A549 (cell line): Measurements from ENCODE around the gene GTF2A2. TPM values are rescaled to one million over a fixed set of nuclear protein-coding genes. Genes with fewer than 3 reads are reported as not detected.
A peak's percentile ranks its signal among the peaks of the same experiment; 100 is the strongest.

Experiments used
- ATAC-seq, 2 experiments: fragments of 200-7000 bp in 1 of 2; fragments of >200 bp in 1 of 2; cut with Nextera tagmentation in 1 of 2; cut with Tn5 transposase in 1 of 2; 3 replicates each; pipeline versions ENCODE4 v1.8.0 to v1.9.1; 2018 to 2020; ENCODE audit warnings: mild to moderate bottlenecking in 1 of 2, moderate library complexity in 1 of 2
- CTCF ChIA-PET: fragments of 300-600 bp; sonication (Branson Sonifier 250); formaldehyde crosslinking; extraction: SDS; loops from one replicate; lab custom pipeline; 2021; ENCODE audit warnings: antibody characterized with exemption, inconsistent platforms; lab: Yijun Ruan, JAX
- POLR2A ChIA-PET: fragments of 350-600 bp; formaldehyde crosslinking; extraction: SDS; loops from one replicate; lab custom pipeline; 2021; ENCODE audit warnings: antibody characterized with exemption, inconsistent platforms; lab: Yijun Ruan, JAX
- DNase-seq, 2 experiments: peaks; one replicate each; pipeline versions ENCODE4 v3.0.0 to v3.0.0-alpha.2; 2011 to 2016; ENCODE audit warnings: low read depth in 1 of 2, low spot score in 1 of 2
- FAIRE-seq: peaks from 2 replicates; lab custom pipeline; 2011; peaks lifted over from hg19 to GRCh38; lab: Jason Lieb, UNC
- H3K27ac ChIP-seq, 2 experiments: fragments of >200 bp; sonication (Bioruptor Twin); formaldehyde crosslinking; 3 replicates each; pipeline ENCODE4 v1.5.1; 2016 to 2017
- H3K4me1 ChIP-seq: fragments of >200 bp; sonication (Bioruptor Twin); formaldehyde crosslinking; 3 replicates; pipeline ENCODE4 v1.6.1; 2016
- H3K4me2 ChIP-seq: fragments of >200 bp; sonication (Bioruptor Twin); formaldehyde crosslinking; 3 replicates; pipeline ENCODE4 v1.6.1; 2016
- H3K4me3 ChIP-seq: fragments of >200 bp; sonication (Bioruptor Twin); formaldehyde crosslinking; 3 replicates; pipeline ENCODE4 v1.5.1; 2016
- H3K9me3 ChIP-seq: fragments of >200 bp; sonication (Bioruptor Twin); formaldehyde crosslinking; 3 replicates; pipeline ENCODE4 v1.6.1; 2016
- CBX2 ChIP-seq: fragments of 200-600 bp; sonication (generic); IDR thresholded peaks from 2 replicates; pipeline ENCODE4 v1.6.1; 2016; ENCODE audit warnings: low read depth, mild to moderate bottlenecking, borderline replicate concordance
- EP300 ChIP-seq, 2 experiments: fragments of >200 bp; sonication (Bioruptor Twin); formaldehyde crosslinking; IDR thresholded peaks; 2 replicates in 1 of 2; 3 replicates in 1 of 2; pipeline ENCODE4 v1.6.1; 2016 to 2017
- FOSL2 ChIP-seq, 2 experiments: fragments of 450-650 bp in 1 of 2; fragments of >200 bp in 1 of 2; sonication (Bioruptor Twin) in 1 of 2; formaldehyde crosslinking; IDR thresholded peaks; 2 replicates each; pipeline versions ENCODE4 v1.5.0 to v1.6.1; 2016 to 2020; ENCODE audit warnings: mild to moderate bottlenecking in 1 of 2, moderate library complexity in 1 of 2
- HOXB13 ChIP-seq: fragments of 250-450 bp; sonication (Bioruptor Pico); IDR thresholded peaks from 2 replicates; pipeline ENCODE4 v1.5.0; 2020; ENCODE audit warnings: low read depth, mild to moderate bottlenecking, moderate library complexity
- JUN ChIP-seq, 2 experiments: fragments of >200 bp; sonication (Bioruptor Twin); formaldehyde crosslinking; IDR thresholded peaks; 2 replicates in 1 of 2; 3 replicates in 1 of 2; pipeline ENCODE4 v1.6.1; 2016 to 2017
- KDM1A ChIP-seq: fragments of 200-600 bp; sonication (generic); IDR thresholded peaks from 2 replicates; pipeline ENCODE4 v1.6.1; 2016; ENCODE audit warnings: low read depth, mild to moderate bottlenecking
- MAFK ChIP-seq: fragments of 450-650 bp; IDR thresholded peaks from 2 replicates; pipeline ENCODE4 v1.6.1; 2014; ENCODE audit not compliant: partially characterized antibody
- MAZ ChIP-seq: fragments of 150-350 bp; IDR thresholded peaks from 2 replicates; pipeline ENCODE4 v1.6.1; 2014; ENCODE audit warnings: antibody characterized with exemption, low read depth, low read length, borderline replicate concordance
- NPAS2 ChIP-seq: fragments of 250-450 bp; sonication (Bioruptor Pico); IDR thresholded peaks from 2 replicates; pipeline ENCODE4 v1.8.0; 2022; ENCODE audit warnings: mild to moderate bottlenecking, moderate library complexity, borderline replicate concordance
- REST ChIP-seq: fragments of 200-600 bp; sonication (generic); IDR thresholded peaks from 2 replicates; pipeline ENCODE4 v1.6.1; 2016; ENCODE audit warnings: antibody characterized with exemption, mild to moderate bottlenecking, moderate library complexity
- SMC3 ChIP-seq: fragments of >200 bp; sonication (Bioruptor Twin); formaldehyde crosslinking; IDR thresholded peaks from 3 replicates; pipeline ENCODE4 v1.6.1; 2018; ENCODE audit warnings: inconsistent platforms
- SREBF2 ChIP-seq: fragments of 450-650 bp; IDR thresholded peaks from 2 replicates; pipeline ENCODE4 v1.6.1; 2014; ENCODE audit warnings: mild to moderate bottlenecking, moderate library complexity
- TFCP2L1 ChIP-seq: fragments of 250-450 bp; sonication (Bioruptor Pico); IDR thresholded peaks from 2 replicates; pipeline ENCODE4 v1.5.0; 2021; ENCODE audit warnings: mild to moderate bottlenecking
- TP53 ChIP-seq: fragments of 250-450 bp; sonication (Bioruptor Pico); IDR thresholded peaks from 2 replicates; pipeline ENCODE4 v1.5.0; 2021; ENCODE audit warnings: mild to moderate bottlenecking, moderate library complexity
- ZC3H11A ChIP-seq: fragments of 450-650 bp; IDR thresholded peaks from 2 replicates; pipeline ENCODE4 v1.6.1; 2014; ENCODE audit warnings: antibody characterized with exemption, mild to moderate bottlenecking
- ZSCAN20 ChIP-seq: fragments of 250-450 bp; sonication (Bioruptor Pico); IDR thresholded peaks from 2 replicates; pipeline ENCODE4 v1.8.0; 2022; ENCODE audit warnings: mild to moderate bottlenecking, moderate library complexity
- whole genome bisulfite sequencing: methylation state at CpG from one replicate; pipeline ENCODE4 v1.1.6; 2017; ENCODE audit errors: missing lambda C conversion rate; 5-methylcytosine and 5-hydroxymethylcytosine counted together
- polyA plus RNA-seq, 4 experiments: library from polyadenylated mRNA; depleted of rRNA in 3 of 4; stranded (reverse); fragments of >200 nt; fragmentation: RNase III in 1 of 4; extraction: RNeasy Plus Mini Kit Qiagen cat#74134 plus additional on column Dnase treatment in 1 of 4; gene quantifications; 2 replicates in 3 of 4; 3 replicates in 1 of 4; pipeline ENCODE4 v1.2.3, GENCODE V29; 2011 to 2017
- TF ChIP-seq, protein P1 (sequence below): fragments of >200 bp; sonication (Bioruptor Twin); formaldehyde crosslinking; IDR thresholded peaks from 2 replicates; pipeline ENCODE4 v1.6.1; 2016

GTF2A2 gene
- polyA plus RNA-seq, 2 of the 4 experiments (the other 2 are of a cell fraction): 220 to 282 TPM

GRCh38 chr15:59678620-59679019 lies 21.3 kb upstream of the GTF2A2 start:
- ATAC-seq (no peak), DNase-seq (no peak), FAIRE-seq (peak; percentile 93)
- WGBS: 85% methylated on average over 1 of the region's 1 CpG
- H3K4me3 ChIP-seq: no peak overlapping the region
- H3K4me1 ChIP-seq: no peaks in the 10 kb centered on the region
- CTCF ChIA-PET: interaction anchor here (0.9 to 1.0 kb wide), 2 partner anchors 12 to 54 kb away, joined by 3 read pairs; no protein-coding TSS in a partner anchor
- H3K9me3 ChIP-seq: no peaks in the 10 kb centered on the region
- H3K27ac ChIP-seq: no peak overlapping the region
- TF ChIP-seq FOSL2 (IDR thresholded peaks at IDR 0.05) (no peak), FOSL2 (CRISPR knock-in tag; IDR thresholded peaks at IDR 0.05) (no peak), SREBF2 (no peak), ZC3H11A (no peak), EP300 (IDR thresholded peaks at IDR 0.05) (no peak), TP53 (CRISPR knock-in tag) (no peak), REST (no peak), MAZ (no peak), NPAS2 (CRISPR knock-in tag) (no peak), HOXB13 (CRISPR knock-in tag) (no peak), TFCP2L1 (no peak), JUN (IDR thresholded peaks at IDR 0.05) (no peak), ZSCAN20 (CRISPR knock-in tag) (no peak), CBX2 (no peak), SMC3 (no peak), KDM1A (no peak)
- TF ChIP-seq, protein P1, sequence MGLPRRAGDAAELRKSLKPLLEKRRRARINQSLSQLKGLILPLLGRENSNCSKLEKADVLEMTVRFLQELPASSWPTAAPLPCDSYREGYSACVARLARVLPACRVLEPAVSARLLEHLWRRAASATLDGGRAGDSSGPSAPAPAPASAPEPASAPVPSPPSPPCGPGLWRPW: no peak
- POLR2A ChIA-PET: interaction anchor here (1.3 kb wide), 1 partner anchor 10 kb away, joined by 4 read pairs; the partner anchor contains the start of gene BNIP2
- H3K4me2 ChIP-seq: no peak overlapping the region

DNA sequence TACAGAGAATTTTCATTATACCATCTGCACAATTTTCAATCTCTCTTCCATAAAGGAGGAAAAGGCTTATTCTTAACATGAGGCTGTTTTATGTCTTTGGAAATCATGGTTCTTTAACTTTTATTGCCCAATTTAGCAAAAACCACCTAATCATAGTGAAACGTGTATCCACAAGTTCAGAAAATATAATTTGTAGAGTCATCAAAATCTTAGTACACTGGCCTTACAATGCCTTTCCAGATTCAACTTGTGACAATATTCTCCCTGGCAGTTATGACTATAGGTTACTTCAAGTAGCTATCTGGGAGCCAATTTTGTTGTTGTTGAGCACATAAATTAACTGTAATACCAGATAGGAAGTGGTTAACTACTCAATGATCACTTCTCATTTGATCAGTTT lies 20.9 kb upstream of the GTF2A2 start:
- peak; percentile 59 for FAIRE-seq
- no peaks in the 10 kb centered on the region for H3K4me1 ChIP-seq
- H3K27ac ChIP-seq: no peak overlapping the region
- no peak overlapping the region for H3K4me2 ChIP-seq
- ChIA-PET CTCF (interaction anchor here (1.0 kb wide), 1 partner anchor 13 kb away, joined by 3 read pairs; no protein-coding TSS in a partner anchor), POLR2A (no interaction called here)
- no peak for DNase-seq
- ATAC-seq: no peak
- WGBS: 88% methylated on average over 1 of the region's 1 CpG
- TF ChIP-seq MAFK (peak; percentile 89), REST (no peak), ZSCAN20 (CRISPR knock-in tag) (no peak), FOSL2 (IDR thresholded peaks at IDR 0.05) (no peak), FOSL2 (CRISPR knock-in tag; IDR thresholded peaks at IDR 0.05) (no peak)
- H3K9me3 ChIP-seq: no peaks in the 10 kb centered on the region
- H3K4me3 ChIP-seq: no peak overlapping the region
